ENCODE measurements around the gene TTC28.

- TF ChIP-seq, protein P1, sequence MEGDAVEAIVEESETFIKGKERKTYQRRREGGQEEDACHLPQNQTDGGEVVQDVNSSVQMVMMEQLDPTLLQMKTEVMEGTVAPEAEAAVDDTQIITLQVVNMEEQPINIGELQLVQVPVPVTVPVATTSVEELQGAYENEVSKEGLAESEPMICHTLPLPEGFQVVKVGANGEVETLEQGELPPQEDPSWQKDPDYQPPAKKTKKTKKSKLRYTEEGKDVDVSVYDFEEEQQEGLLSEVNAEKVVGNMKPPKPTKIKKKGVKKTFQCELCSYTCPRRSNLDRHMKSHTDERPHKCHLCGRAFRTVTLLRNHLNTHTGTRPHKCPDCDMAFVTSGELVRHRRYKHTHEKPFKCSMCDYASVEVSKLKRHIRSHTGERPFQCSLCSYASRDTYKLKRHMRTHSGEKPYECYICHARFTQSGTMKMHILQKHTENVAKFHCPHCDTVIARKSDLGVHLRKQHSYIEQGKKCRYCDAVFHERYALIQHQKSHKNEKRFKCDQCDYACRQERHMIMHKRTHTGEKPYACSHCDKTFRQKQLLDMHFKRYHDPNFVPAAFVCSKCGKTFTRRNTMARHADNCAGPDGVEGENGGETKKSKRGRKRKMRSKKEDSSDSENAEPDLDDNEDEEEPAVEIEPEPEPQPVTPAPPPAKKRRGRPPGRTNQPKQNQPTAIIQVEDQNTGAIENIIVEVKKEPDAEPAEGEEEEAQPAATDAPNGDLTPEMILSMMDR (IDR thresholded peaks at IDR 0.05): no peak
- TF ChIP-seq POLR2A (IDR thresholded peaks at IDR 0.05; ENCODE audit: low read depth) (no peak), POLR2AphosphoS5 (IDR thresholded peaks at IDR 0.05) (no peak)
Measured at GRCh38 chr22:27992294-27993165, 687.1 kb downstream of the TTC28 start.

Measured in esophagus muscularis mucosa (tissue), 3 donors.